HL-60 (cell line): Measurements from ENCODE around the gene GNG12.

Experiments
- POLR2AphosphoS5 ChIP-seq: IDR thresholded peaks from 2 replicates; pipeline ENCODE4 v1.6.1; 2012; ENCODE audit warnings: low read depth
- SPI1 ChIP-seq: IDR thresholded peaks from 2 replicates; pipeline ENCODE4 v1.6.1; 2012; ENCODE audit warnings: low read depth, mild to moderate bottlenecking, borderline replicate concordance
- TF ChIP-seq, protein P1 (sequence below): IDR thresholded peaks from one replicate; pipeline ENCODE4 v1.5.1; 2011; ENCODE audit warnings: low read length, control low read depth, inconsistent platforms; ENCODE audit not compliant: insufficient read depth

DNA sequence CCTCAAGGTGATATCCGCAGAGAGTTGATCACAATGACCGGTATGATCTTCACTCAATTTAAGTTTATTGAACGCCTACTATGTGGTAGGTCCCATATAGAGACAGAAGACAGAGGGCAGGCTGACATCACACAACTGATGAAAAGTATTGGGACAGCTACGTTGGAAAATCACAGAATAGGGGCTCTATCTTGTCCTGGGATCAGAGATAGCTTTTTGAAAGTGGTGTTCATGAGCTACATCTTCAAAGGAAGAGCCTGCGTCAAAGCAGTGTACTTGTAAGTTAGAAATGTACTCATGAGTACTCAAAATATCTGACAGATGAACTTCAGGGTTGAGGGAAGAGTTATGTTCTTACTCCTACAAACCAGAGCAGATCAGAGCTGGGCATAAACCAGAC lies 93.9 kb downstream of the GNG12 start:
- TF ChIP-seq SPI1, result no peak
- TF ChIP-seq, protein P1, sequence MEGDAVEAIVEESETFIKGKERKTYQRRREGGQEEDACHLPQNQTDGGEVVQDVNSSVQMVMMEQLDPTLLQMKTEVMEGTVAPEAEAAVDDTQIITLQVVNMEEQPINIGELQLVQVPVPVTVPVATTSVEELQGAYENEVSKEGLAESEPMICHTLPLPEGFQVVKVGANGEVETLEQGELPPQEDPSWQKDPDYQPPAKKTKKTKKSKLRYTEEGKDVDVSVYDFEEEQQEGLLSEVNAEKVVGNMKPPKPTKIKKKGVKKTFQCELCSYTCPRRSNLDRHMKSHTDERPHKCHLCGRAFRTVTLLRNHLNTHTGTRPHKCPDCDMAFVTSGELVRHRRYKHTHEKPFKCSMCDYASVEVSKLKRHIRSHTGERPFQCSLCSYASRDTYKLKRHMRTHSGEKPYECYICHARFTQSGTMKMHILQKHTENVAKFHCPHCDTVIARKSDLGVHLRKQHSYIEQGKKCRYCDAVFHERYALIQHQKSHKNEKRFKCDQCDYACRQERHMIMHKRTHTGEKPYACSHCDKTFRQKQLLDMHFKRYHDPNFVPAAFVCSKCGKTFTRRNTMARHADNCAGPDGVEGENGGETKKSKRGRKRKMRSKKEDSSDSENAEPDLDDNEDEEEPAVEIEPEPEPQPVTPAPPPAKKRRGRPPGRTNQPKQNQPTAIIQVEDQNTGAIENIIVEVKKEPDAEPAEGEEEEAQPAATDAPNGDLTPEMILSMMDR, result no peak
- TF ChIP-seq POLR2AphosphoS5, result no peak
